H9 (cell line): ENCODE results near the gene BEND7. TPM values are rescaled to one million over a fixed set of nuclear protein-coding genes. Genes with fewer than 3 reads are reported as not detected.

Experiments used
- DNase-seq: peaks from one replicate; pipeline ENCODE4 v3.0.0-alpha.2; 2017
- H2AFZ ChIP-seq: one replicate; pipeline ENCODE4 v1.6.1; 2013; ENCODE audit warnings: mild to moderate bottlenecking, low read length, control low read depth, moderate library complexity
- H2AK5ac ChIP-seq: 2 replicates; pipeline ENCODE4 v1.6.1; 2013; ENCODE audit warnings: low read length, control low read depth, mixed read lengths; ENCODE audit not compliant: insufficient read length
- H2BK120ac ChIP-seq: one replicate; pipeline ENCODE4 v1.6.1; 2013; ENCODE audit warnings: low read depth, mild to moderate bottlenecking, low read length, control low read depth, inconsistent platforms; ENCODE audit not compliant: poor library complexity, severe bottlenecking
- H2BK12ac ChIP-seq: 2 replicates; pipeline ENCODE4 v1.6.1; 2013; ENCODE audit warnings: low read length, control low read depth, mixed read lengths, low read depth; ENCODE audit not compliant: insufficient read length
- H2BK15ac ChIP-seq: 2 replicates; pipeline ENCODE4 v1.6.1; 2013; ENCODE audit warnings: low read depth, low read length, control low read depth
- H2BK20ac ChIP-seq: one replicate; pipeline ENCODE4 v1.6.1; 2013; ENCODE audit warnings: low read depth, mild to moderate bottlenecking, low read length, control low read depth, inconsistent platforms; ENCODE audit not compliant: poor library complexity, severe bottlenecking
- H2BK5ac ChIP-seq: 2 replicates; pipeline ENCODE4 v1.6.1; 2013; ENCODE audit warnings: low read length, control low read depth, mixed read lengths; ENCODE audit not compliant: insufficient read length
- H3K14ac ChIP-seq: 2 replicates; pipeline ENCODE4 v1.6.1; 2013; ENCODE audit warnings: low read length, control low read depth; ENCODE audit not compliant: insufficient read depth
- H3K18ac ChIP-seq: 2 replicates; pipeline ENCODE4 v1.6.1; 2013; ENCODE audit warnings: low read depth, mild to moderate bottlenecking, mixed read lengths, low read length, control low read depth; ENCODE audit not compliant: insufficient read length
- H3K23ac ChIP-seq: 2 replicates; pipeline ENCODE4 v1.6.1; 2013; ENCODE audit warnings: low read length, control low read depth, mixed read lengths, low read depth; ENCODE audit not compliant: insufficient read length
- H3K23me2 ChIP-seq: 2 replicates; pipeline ENCODE4 v1.6.1; 2013; ENCODE audit warnings: low read depth, mild to moderate bottlenecking, mixed read lengths, low read length, control low read depth; ENCODE audit not compliant: insufficient read length, poor library complexity, severe bottlenecking
- H3K27ac ChIP-seq: 2 replicates; pipeline ENCODE4 v1.5.1; 2013; ENCODE audit warnings: low read length, control low read depth, mixed read lengths, low read depth; ENCODE audit not compliant: insufficient read length
- H3K27me3 ChIP-seq: 2 replicates; pipeline ENCODE4 v1.6.1; 2013; ENCODE audit warnings: low read length, control low read depth, inconsistent platforms; ENCODE audit not compliant: insufficient read depth
- H3K4ac ChIP-seq: 2 replicates; pipeline ENCODE4 v1.6.1; 2013; ENCODE audit warnings: low read depth, mild to moderate bottlenecking, control low read depth, inconsistent platforms, low read length, moderate library complexity
- H3K4me1 ChIP-seq: 2 replicates; pipeline ENCODE4 v1.6.1; 2013; ENCODE audit warnings: low read length, control low read depth, inconsistent platforms; ENCODE audit not compliant: insufficient read depth
- H3K4me2 ChIP-seq: 2 replicates; pipeline ENCODE4 v1.6.1; 2013; ENCODE audit warnings: low read length, control low read depth, mixed read lengths; ENCODE audit not compliant: insufficient read length, insufficient read depth
- H3K56ac ChIP-seq: 2 replicates; pipeline ENCODE4 v1.6.1; 2013; ENCODE audit warnings: low read depth, mild to moderate bottlenecking, mixed read lengths, low read length, control low read depth; ENCODE audit not compliant: insufficient read length
- H3K79me1 ChIP-seq: 2 replicates; pipeline ENCODE4 v1.6.1; 2013; ENCODE audit warnings: low read depth, mild to moderate bottlenecking, moderate library complexity, low read length, control low read depth, inconsistent platforms; ENCODE audit not compliant: insufficient read depth, poor library complexity, severe bottlenecking
- H3K79me2 ChIP-seq: 2 replicates; pipeline ENCODE4 v1.6.1; 2013; ENCODE audit warnings: low read length, control low read depth, inconsistent platforms; ENCODE audit not compliant: insufficient read depth
- H3K9ac ChIP-seq: 2 replicates; pipeline ENCODE4 v1.6.1; 2013; ENCODE audit warnings: low read length, control low read depth, mixed read lengths; ENCODE audit not compliant: insufficient read length; ENCODE audit errors: extremely low read depth
- H3K9me3 ChIP-seq: one replicate; pipeline ENCODE4 v1.6.1; 2013; ENCODE audit warnings: low read depth, low read length, inconsistent platforms; ENCODE audit not compliant: control insufficient read depth
- H3T11ph ChIP-seq: one replicate; pipeline ENCODE4 v1.6.1; 2013; ENCODE audit warnings: mild to moderate bottlenecking, low read length, control low read depth, inconsistent platforms
- H4K20me1 ChIP-seq: one replicate; pipeline ENCODE4 v1.6.1; 2013; ENCODE audit not compliant: control insufficient read depth, insufficient read length, insufficient read depth
- H4K5ac ChIP-seq: 2 replicates; pipeline ENCODE4 v1.6.1; 2013; ENCODE audit warnings: low read depth, mild to moderate bottlenecking, mixed read lengths, low read length, control low read depth; ENCODE audit not compliant: insufficient read length
- H4K8ac ChIP-seq: replicated peaks from 2 replicates; pipeline ENCODE4 v1.6.1; 2013; ENCODE audit warnings: low read length, control low read depth, mixed read lengths, low read depth; ENCODE audit not compliant: insufficient read length
- H4K91ac ChIP-seq: 2 replicates; pipeline ENCODE4 v1.6.1; 2013; ENCODE audit warnings: low read depth, mild to moderate bottlenecking, moderate library complexity, mixed read lengths, low read length, control low read depth; ENCODE audit not compliant: insufficient read length
- H3K27ac Mint-ChIP-seq, 3 experiments: 2 replicates in 2 of 3; 3 replicates in 1 of 3; pipeline ENCODE4 v1.8.0; 2020 to 2021; ENCODE audit warnings: mixed read lengths in 3 of 3, mild to moderate bottlenecking in 1 of 3, moderate library complexity in 1 of 3
- H3K27me3 Mint-ChIP-seq: 2 replicates; pipeline ENCODE4 v1.8.0; 2021; ENCODE audit warnings: low read depth, mild to moderate bottlenecking, moderate library complexity, mixed read lengths
- H3K36me3 Mint-ChIP-seq, 3 experiments: 2 replicates in 2 of 3; 3 replicates in 1 of 3; pipeline ENCODE4 v1.8.0; 2020 to 2021; ENCODE audit warnings: low read depth in 3 of 3, mixed read lengths in 3 of 3; ENCODE audit not compliant: insufficient read depth in 1 of 3
- H3K4me1 Mint-ChIP-seq, 2 experiments: 2 replicates each; pipeline ENCODE4 v1.8.0; 2020; ENCODE audit warnings: mixed read lengths in 2 of 2
- H3K4me3 Mint-ChIP-seq, 2 experiments: 2 replicates in 1 of 2; 3 replicates in 1 of 2; pipeline ENCODE4 v1.8.0; 2020 to 2021; ENCODE audit warnings: mild to moderate bottlenecking in 2 of 2, mixed read lengths in 2 of 2, moderate library complexity in 1 of 2
- H3K9me3 Mint-ChIP-seq, 2 experiments: 2 replicates in 1 of 2; 3 replicates in 1 of 2; pipeline ENCODE4 v1.8.0; 2020; ENCODE audit warnings: mild to moderate bottlenecking in 2 of 2, mixed read lengths in 2 of 2, moderate library complexity in 1 of 2
- WGBS: extraction: QIAGEN DNeasy Blood & Tissue Kit; methylation state at CpG from one replicate; pipeline ENCODE4 v1.1.7; 2013; ENCODE audit warnings: missing lambda C conversion rate, low lambda C conversion rate, mixed read lengths; ENCODE audit not compliant: insufficient read length; ENCODE audit errors: extremely low coverage; 5-methylcytosine and 5-hydroxymethylcytosine counted together
- total RNA-seq: library from RNA; stranded (reverse); gene quantifications from 2 replicates; pipeline ENCODE4 v1.2.1, GENCODE V29; 2021
- TF ChIP-seq, protein P1 (sequence below): fragments of 200-600 bp; sonication (generic); conservative IDR thresholded peaks from 3 replicates; pipeline ENCODE4 v1.8.0; 2021; ENCODE audit warnings: antibody characterized with exemption, mild to moderate bottlenecking

Gene BEND7
- total RNA-seq, 1 experiment from 2014 or later = 17.7 TPM

GRCh38 chr10:13485623-13486022, 43.2 kb downstream of the BEND7 start:
- no peak overlapping the region for H2BK20ac ChIP-seq
- no peaks in the 10 kb centered on the region for H3K27me3 Mint-ChIP-seq
- H4K8ac ChIP-seq = no peak overlapping the region
- no peak overlapping the region for H2AK5ac ChIP-seq
- H3K9me3 Mint-ChIP-seq = no peaks in the 10 kb centered on the region
- no peak overlapping the region for H2AFZ ChIP-seq
- no peak overlapping the region for H3K27ac ChIP-seq
- no CpG with 5 or more reads among the region's 1 CpG for WGBS
- H3K18ac ChIP-seq = no peak overlapping the region
- peaks cover 4 to 10% of the 10 kb centered on the region in 2 experiments for H3K4me1 Mint-ChIP-seq
- no peak overlapping the region for H3T11ph ChIP-seq
- no peak overlapping the region for H4K91ac ChIP-seq
- DNase-seq = no peak
- no peak overlapping the region for H3K23ac ChIP-seq
- H3K14ac ChIP-seq = no peak overlapping the region
- no peak overlapping the region for H3K27ac Mint-ChIP-seq
- no peak overlapping the region for H2BK120ac ChIP-seq
- H4K5ac ChIP-seq = no peak overlapping the region
- no peak overlapping the region for H3K56ac ChIP-seq
- TF ChIP-seq, protein P1, sequence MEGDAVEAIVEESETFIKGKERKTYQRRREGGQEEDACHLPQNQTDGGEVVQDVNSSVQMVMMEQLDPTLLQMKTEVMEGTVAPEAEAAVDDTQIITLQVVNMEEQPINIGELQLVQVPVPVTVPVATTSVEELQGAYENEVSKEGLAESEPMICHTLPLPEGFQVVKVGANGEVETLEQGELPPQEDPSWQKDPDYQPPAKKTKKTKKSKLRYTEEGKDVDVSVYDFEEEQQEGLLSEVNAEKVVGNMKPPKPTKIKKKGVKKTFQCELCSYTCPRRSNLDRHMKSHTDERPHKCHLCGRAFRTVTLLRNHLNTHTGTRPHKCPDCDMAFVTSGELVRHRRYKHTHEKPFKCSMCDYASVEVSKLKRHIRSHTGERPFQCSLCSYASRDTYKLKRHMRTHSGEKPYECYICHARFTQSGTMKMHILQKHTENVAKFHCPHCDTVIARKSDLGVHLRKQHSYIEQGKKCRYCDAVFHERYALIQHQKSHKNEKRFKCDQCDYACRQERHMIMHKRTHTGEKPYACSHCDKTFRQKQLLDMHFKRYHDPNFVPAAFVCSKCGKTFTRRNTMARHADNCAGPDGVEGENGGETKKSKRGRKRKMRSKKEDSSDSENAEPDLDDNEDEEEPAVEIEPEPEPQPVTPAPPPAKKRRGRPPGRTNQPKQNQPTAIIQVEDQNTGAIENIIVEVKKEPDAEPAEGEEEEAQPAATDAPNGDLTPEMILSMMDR = peak; percentile 46; the same call in 2 of the 3 replicates
- H3K4ac ChIP-seq = no peak overlapping the region
- no peak overlapping the region for H3K9ac ChIP-seq
- no peaks in the 10 kb centered on the region for H3K36me3 Mint-ChIP-seq
- H2BK12ac ChIP-seq = no peak overlapping the region
- H3K4me1 ChIP-seq = no peaks in the 10 kb centered on the region
- no peaks in the 10 kb centered on the region for H3K27me3 ChIP-seq
- no peak overlapping the region for H3K4me2 ChIP-seq
- H3K79me1 ChIP-seq = no peaks in the 10 kb centered on the region
- no peak overlapping the region for H3K4me3 Mint-ChIP-seq
- no peak overlapping the region for H2BK5ac ChIP-seq
- H3K79me2 ChIP-seq = no peaks in the 10 kb centered on the region
- H3K23me2 ChIP-seq = no peaks in the 10 kb centered on the region
- H2BK15ac ChIP-seq = no peak overlapping the region
- H3K9me3 ChIP-seq = no peaks in the 10 kb centered on the region
- H4K20me1 ChIP-seq = no peaks in the 10 kb centered on the region
